Lower leg skin (tissue), 3 donors: ENCODE data around the gene MAPK12.

Source experiments
- POLR2A ChIP-seq, 2 donors: fragments of 450-650 bp; IDR thresholded peaks; one replicate each; pipeline ENCODE4 v1.6.1; 2016 to 2017; ENCODE audit warnings: antibody characterized with exemption in 2 of 2, mild to moderate bottlenecking in 1 of 2, moderate library complexity in 1 of 2
- TF ChIP-seq, protein P1 (sequence below), 3 donors: fragments of 450-650 bp; IDR thresholded peaks; one replicate each; pipeline ENCODE4 v1.5.1; 2016; ENCODE audit warnings: antibody characterized with exemption in 3 of 3, mild to moderate bottlenecking in 3 of 3, moderate library complexity in 2 of 3

DNA sequence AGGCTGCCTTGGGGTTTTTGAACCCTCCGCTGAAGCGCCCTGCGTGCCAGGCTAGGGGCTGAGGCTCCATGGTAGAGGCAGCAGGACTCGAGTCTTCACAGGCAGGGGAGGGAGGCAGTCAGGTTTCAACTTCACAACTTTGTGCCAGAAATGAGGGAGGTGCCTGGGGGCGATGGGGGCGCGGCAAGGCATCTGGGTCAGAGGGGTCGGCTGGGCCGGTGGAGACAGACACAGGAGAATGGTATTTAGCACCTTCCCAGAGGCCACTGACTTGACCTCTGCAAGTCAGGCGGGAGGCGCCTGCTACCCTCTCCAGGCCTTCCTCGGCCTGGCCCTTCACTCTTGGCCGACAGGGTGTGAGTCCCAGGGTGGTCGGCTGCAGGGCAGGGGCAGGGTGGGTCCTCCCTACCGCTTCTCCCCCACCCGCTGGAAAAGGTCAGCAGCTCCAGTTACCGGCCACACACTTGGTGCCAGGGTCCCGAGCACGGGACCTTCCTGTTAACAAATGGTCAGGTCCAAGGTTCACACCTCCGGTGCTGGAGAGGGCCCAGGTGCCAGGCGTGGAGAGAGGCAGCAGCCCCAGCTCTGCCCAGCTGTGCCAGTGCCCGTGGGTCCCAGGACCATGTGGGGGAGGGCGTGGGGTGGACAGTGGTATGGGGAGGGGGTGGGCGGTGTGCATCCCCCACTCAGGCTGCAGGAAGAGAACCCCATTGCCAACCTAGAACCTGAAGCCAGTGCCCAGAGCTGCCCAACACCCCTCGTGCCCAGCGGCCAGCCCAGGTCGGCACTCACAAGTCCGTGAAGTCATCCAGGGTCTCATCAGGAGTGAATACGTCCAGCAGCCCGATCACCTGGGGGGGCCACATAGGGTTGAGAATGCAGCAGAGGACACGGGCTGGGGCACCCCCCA is 3.8 kb downstream of the MAPK12 start:
- TF ChIP-seq, protein P1, sequence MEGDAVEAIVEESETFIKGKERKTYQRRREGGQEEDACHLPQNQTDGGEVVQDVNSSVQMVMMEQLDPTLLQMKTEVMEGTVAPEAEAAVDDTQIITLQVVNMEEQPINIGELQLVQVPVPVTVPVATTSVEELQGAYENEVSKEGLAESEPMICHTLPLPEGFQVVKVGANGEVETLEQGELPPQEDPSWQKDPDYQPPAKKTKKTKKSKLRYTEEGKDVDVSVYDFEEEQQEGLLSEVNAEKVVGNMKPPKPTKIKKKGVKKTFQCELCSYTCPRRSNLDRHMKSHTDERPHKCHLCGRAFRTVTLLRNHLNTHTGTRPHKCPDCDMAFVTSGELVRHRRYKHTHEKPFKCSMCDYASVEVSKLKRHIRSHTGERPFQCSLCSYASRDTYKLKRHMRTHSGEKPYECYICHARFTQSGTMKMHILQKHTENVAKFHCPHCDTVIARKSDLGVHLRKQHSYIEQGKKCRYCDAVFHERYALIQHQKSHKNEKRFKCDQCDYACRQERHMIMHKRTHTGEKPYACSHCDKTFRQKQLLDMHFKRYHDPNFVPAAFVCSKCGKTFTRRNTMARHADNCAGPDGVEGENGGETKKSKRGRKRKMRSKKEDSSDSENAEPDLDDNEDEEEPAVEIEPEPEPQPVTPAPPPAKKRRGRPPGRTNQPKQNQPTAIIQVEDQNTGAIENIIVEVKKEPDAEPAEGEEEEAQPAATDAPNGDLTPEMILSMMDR (IDR thresholded peaks at IDR 0.05) = no peak
- no peak for TF ChIP-seq POLR2A (IDR thresholded peaks at IDR 0.05)
